Raji (cell line): Measurements from ENCODE around the gene ANKRD30BL.
"Not testable (repeated sequence)": the region's sequence is repeated elsewhere in the genome, so short reads cannot be mapped to it uniquely, and the experiment has no call there.

ENCODE experiments used
- POLR2A ChIP-seq: IDR thresholded peaks from 2 replicates; pipeline ENCODE4 v1.6.1; 2011; ENCODE audit warnings: low read depth, low read length, control low read depth; ENCODE audit not compliant: insufficient read depth

Gene ANKRD30BL, protein sequence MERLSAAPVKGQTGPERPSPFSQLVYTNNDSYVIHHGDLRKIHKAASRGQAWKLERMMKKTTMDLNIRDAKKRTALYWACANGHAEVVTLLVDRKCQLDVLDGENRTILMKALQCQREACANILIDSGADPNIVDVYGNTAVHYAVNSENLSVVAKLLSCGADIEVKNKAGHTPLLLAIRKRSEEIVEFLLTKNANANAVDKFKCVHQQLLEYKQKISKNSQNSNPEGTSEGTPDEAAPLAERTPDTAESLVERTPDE

DNA sequence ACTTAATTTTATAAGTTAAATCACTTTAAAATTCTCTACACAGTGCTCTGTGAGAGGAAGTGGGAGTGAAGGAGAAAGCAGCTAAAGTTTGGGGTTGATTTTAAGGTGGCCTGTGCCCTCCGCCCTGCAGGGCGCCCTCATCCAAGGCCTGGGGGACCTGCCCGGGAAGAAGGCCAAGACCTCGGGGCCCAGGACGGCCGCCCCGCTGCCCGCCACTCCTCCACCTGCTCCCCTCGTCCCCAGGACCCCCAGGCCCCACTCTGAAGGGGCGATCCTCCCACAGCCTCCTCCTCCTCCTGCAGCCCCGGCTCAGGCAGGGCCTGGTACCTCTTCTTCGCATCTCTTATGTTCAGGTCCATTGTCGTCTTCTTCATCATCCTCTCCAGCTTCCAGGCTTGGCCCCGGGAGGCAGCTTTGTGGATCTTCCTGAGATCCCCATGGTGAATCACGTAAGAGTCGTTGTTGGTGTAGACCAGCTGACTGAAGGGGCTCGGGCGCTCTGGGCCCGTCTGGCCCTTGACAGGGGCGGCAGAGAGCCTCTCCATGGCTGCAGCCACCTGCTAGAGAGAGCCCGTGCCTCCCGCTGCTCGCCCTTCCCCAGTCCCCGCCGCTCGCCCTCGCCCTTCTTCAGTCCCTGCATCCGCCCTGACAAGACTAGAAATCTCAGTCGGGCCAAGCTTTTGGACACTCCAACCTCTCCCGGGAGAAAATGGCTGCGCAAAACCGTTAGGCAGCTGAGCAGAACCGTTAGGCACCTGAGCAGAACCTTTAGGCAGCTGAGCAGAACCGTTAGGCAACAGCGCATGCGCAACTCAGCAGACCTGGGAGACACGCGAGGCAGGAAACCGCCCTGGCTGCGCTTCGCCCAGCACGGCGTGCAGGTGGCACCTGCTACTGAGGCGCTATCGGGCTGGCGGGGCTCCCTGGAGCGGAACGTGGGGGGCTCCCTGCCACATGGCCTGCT lies at the start of gene ANKRD30BL:
TSS of gene ANKRD30BL (minus strand) at position 792 of the 964 bp plus-strand sequence. CDS start at position 545, 247 bp downstream.
- not testable (repeated sequence) for TF ChIP-seq POLR2A
